SK-N-SH (cell line): ENCODE results near the gene RAB1B. TPM values are rescaled to one million over a fixed set of nuclear protein-coding genes. Genes with fewer than 3 reads are reported as not detected.

Experiments used
- CTCF ChIA-PET: fragments of 300-600, 350-600 bp; formaldehyde crosslinking; extraction: SDS; loops from one replicate; lab custom pipeline; 2021; lab: Yijun Ruan, JAX
- POLR2A ChIA-PET: fragments of 350-600 bp; sonication (Branson Sonifier 250); formaldehyde crosslinking; extraction: SDS; loops from one replicate; lab custom pipeline; 2020; ENCODE audit warnings: antibody characterized with exemption, inconsistent platforms; lab: Yijun Ruan, JAX
- DNase-seq: peaks from one replicate; pipeline ENCODE4 v3.0.0; 2012
- H2AFZ ChIP-seq: fragments of 200-600 bp; sonication (generic); 2 replicates; pipeline ENCODE4 v1.8.1; 2016; ENCODE audit warnings: antibody characterized with exemption, mild to moderate bottlenecking, low read depth
- H3F3A ChIP-seq: fragments of 200-600 bp; sonication (generic); replicated peaks from 2 replicates; pipeline ENCODE3; 2016; ENCODE audit warnings: antibody characterized with exemption, mild to moderate bottlenecking; ENCODE audit not compliant: insufficient read depth
- H3K27ac ChIP-seq, 2 experiments: fragments of 200-500 bp in 1 of 2; fragments of 200-600 bp in 1 of 2; sonication (Bioruptor generic) in 1 of 2; sonication (generic), shearing (Covaris generic) in 1 of 2; 2 replicates each; pipeline versions ENCODE4 v1.5.1 to v1.6.1; 2014 to 2016; ENCODE audit warnings: low read depth in 2 of 2, inconsistent platforms in 1 of 2, low read length in 1 of 2, mild to moderate bottlenecking in 1 of 2, mixed read lengths in 1 of 2
- H3K27me3 ChIP-seq: fragments of 200-600 bp; sonication (generic), shearing (Covaris generic); 2 replicates; pipeline ENCODE4 v1.6.1; 2016; ENCODE audit warnings: mixed run types; ENCODE audit not compliant: insufficient read depth
- H3K36me3 ChIP-seq, 2 experiments: fragments of 200-500 bp in 1 of 2; fragments of 200-600 bp in 1 of 2; sonication (Bioruptor generic) in 1 of 2; sonication (generic) in 1 of 2; replicated peaks in 1 of 2; 2 replicates each; pipeline versions ENCODE3 to v1.5.1; 2014 to 2016; ENCODE audit warnings: low read length in 1 of 2, mild to moderate bottlenecking in 1 of 2; ENCODE audit not compliant: insufficient read depth in 2 of 2, control insufficient read depth in 1 of 2
- H3K4me1 ChIP-seq, 2 experiments: fragments of 200-500 bp in 1 of 2; fragments of 200-600 bp in 1 of 2; sonication (Bioruptor generic) in 1 of 2; sonication (generic), shearing (Covaris generic) in 1 of 2; 2 replicates each; pipeline versions ENCODE4 v1.5.1 to v1.6.1; 2014 to 2016; ENCODE audit warnings: low read depth in 1 of 2, low read length in 1 of 2, mixed run types in 1 of 2; ENCODE audit not compliant: insufficient read depth in 2 of 2, control insufficient read depth in 1 of 2
- H3K4me2 ChIP-seq: fragments of 200-600 bp; sonication (generic), shearing (Covaris generic); 2 replicates; pipeline ENCODE4 v1.6.1; 2017; ENCODE audit warnings: mixed run types
- H3K4me3 ChIP-seq, 2 experiments: fragments of 200-500 bp in 1 of 2; fragments of 200-600 bp in 1 of 2; sonication (Bioruptor generic) in 1 of 2; sonication (generic), shearing (Covaris generic) in 1 of 2; 2 replicates each; pipeline versions ENCODE4 v1.5.1 to v1.8.1; 2014 to 2016; ENCODE audit warnings: low read depth in 2 of 2, inconsistent platforms in 1 of 2, low read length in 1 of 2, mild to moderate bottlenecking in 1 of 2, mixed read lengths in 1 of 2, moderate library complexity in 1 of 2
- H3K79me2 ChIP-seq: fragments of 200-600 bp; sonication (generic); 2 replicates; pipeline ENCODE4 v1.8.1; 2017; ENCODE audit warnings: mild to moderate bottlenecking; ENCODE audit not compliant: insufficient read depth
- H3K9ac ChIP-seq: fragments of 200-600 bp; sonication (generic); 2 replicates; pipeline ENCODE4 v1.6.1; 2017; ENCODE audit warnings: mixed run types
- H3K9me2 ChIP-seq: fragments of 200-600 bp; sonication (generic); 2 replicates; pipeline ENCODE4 v1.6.1; 2017; ENCODE audit warnings: mixed run types
- H3K9me3 ChIP-seq: fragments of 200-600 bp; sonication (generic); 2 replicates; pipeline ENCODE4 v1.6.1; 2017; ENCODE audit warnings: mixed run types, mild to moderate bottlenecking, moderate library complexity
- H4K20me1 ChIP-seq: fragments of 200-600 bp; sonication (generic); 2 replicates; pipeline ENCODE4 v1.6.1; 2017; ENCODE audit warnings: mild to moderate bottlenecking, mixed run types; ENCODE audit not compliant: insufficient read depth
- EZH2phosphoT487 ChIP-seq: fragments of 200-600 bp; sonication (generic); IDR thresholded peaks from 2 replicates; pipeline ENCODE4 v1.6.1; 2017; ENCODE audit warnings: low read depth, mixed run types, mild to moderate bottlenecking, antibody characterized with exemption, moderate library complexity, borderline replicate concordance
- FOSL2 ChIP-seq: IDR thresholded peaks from 2 replicates; pipeline ENCODE4 v1.4.0; 2012; ENCODE audit warnings: low read depth, mild to moderate bottlenecking, moderate library complexity, borderline replicate concordance
- GABPA ChIP-seq: IDR thresholded peaks from 2 replicates; pipeline ENCODE4 v1.4.0; 2012; ENCODE audit warnings: low read depth, mild to moderate bottlenecking
- GATA2 ChIP-seq: sonication (generic); formaldehyde crosslinking; IDR thresholded peaks from 2 replicates; pipeline ENCODE4 v1.5.0; 2020; ENCODE audit warnings: mild to moderate bottlenecking, missing genetic modification reagents
- MXI1 ChIP-seq: IDR thresholded peaks from 2 replicates; pipeline ENCODE4 v1.6.1; 2012; ENCODE audit warnings: mild to moderate bottlenecking, low read depth, low read length, improper control_type of control experiment
- RCOR1 ChIP-seq: fragments of 150-350 bp; IDR thresholded peaks from 2 replicates; pipeline ENCODE4 v1.6.1; 2017; ENCODE audit warnings: antibody characterized with exemption, low read length
- WGBS: methylation state at CpG from one replicate; pipeline ENCODE4 v1.1.6; 2017; ENCODE audit warnings: low lambda C conversion rate; 5-methylcytosine and 5-hydroxymethylcytosine counted together
- polyA plus RNA-seq, 3 experiments: library from polyadenylated mRNA; depleted of rRNA; stranded (reverse); fragments of >200 nt; gene quantifications; 2 replicates each; pipeline ENCODE4 v1.2.3, GENCODE V29; 2012
- TF ChIP-seq, protein P1 (sequence below): fragments of 200-600 bp; sonication (generic); IDR thresholded peaks from 2 replicates; pipeline ENCODE4 v1.6.1; 2017; ENCODE audit warnings: antibody characterized with exemption, mild to moderate bottlenecking, moderate library complexity
- TF ChIP-seq, protein P2 (sequence below): IDR thresholded peaks from 2 replicates; pipeline ENCODE4 v1.6.1; 2012; ENCODE audit warnings: mild to moderate bottlenecking, low read depth, low read length, moderate library complexity
- TF ChIP-seq, protein P3 (sequence below): IDR thresholded peaks from 2 replicates; pipeline ENCODE4 v1.4.0; 2012; ENCODE audit warnings: low read depth
- TF ChIP-seq, protein P4 (sequence below): fragments of 150-350 bp; IDR thresholded peaks from 2 replicates; pipeline ENCODE4 v1.6.1; 2016; ENCODE audit warnings: mild to moderate bottlenecking, low read depth, low read length

Gene RAB1B
- polyA plus RNA-seq, 1 of the 3 experiments (the other 2 are of a cell fraction): 208 TPM

DNA sequence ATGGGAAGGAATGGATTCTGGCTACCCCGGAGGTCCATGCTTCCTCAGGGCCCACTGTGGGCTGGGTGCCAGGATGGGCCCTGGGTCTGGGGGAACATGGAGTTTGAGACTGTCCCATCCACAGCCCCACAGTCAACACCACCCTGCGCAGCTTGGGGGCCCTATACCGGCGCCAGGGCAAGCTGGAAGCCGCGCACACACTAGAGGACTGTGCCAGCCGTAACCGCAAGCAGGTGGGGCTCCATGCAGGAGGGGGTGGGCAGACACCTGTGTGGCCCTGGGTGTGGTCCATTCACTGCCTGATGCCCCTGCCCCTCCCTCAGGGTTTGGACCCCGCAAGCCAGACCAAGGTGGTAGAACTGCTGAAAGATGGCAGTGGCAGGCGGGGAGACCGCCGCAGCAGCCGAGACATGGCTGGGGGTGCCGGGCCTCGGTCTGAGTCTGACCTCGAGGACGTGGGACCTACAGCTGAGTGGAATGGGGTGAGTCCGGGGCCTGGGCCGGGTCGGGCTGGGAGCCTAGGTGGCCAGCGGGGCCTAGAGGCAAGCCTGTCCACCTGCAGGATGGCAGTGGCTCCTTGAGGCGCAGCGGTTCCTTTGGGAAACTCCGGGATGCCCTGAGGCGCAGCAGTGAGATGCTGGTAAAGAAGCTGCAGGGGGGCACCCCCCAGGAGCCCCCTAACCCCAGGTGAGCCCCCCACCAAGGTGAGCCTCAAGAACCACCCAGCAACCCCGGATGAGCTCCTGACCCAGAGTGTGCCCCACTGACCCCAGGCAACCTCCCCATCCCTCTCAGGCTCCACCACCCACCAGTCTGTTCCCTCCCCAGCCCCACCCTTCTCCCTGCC lies 2.7 kb upstream of the RAB1B start:
- WGBS: 96% methylated on average over 14 of the region's 26 CpGs
- CTCF ChIA-PET: interaction anchor here (0.6 to 9.4 kb wide), 12 partner anchors 8 to 44 kb away, joined by 3 to 111 read pairs (median 4); partner anchors contain the start of genes CNIH2 and TMEM151A

More for the DNA sequence above, 2.7 kb upstream of the RAB1B start:
- Histone ChIP-seq H3K27me3 (no peaks in the 10 kb centered on the region), H3K79me2 (peaks cover 21% of the 10 kb centered on the region), H3K4me3 (no peak overlapping the region), H2AFZ (no peak overlapping the region), H3K9me2 (no peaks in the 10 kb centered on the region), H3K4me2 (no peak overlapping the region), H3K9me3 (no peaks in the 10 kb centered on the region), H3K36me3 (peaks cover 15 to 51% of the 10 kb centered on the region in 2 experiments), H3K4me1 (peaks cover 11 to 14% of the 10 kb centered on the region in 2 experiments; a peak in 2 of 4 replicates), H3K9ac (no peak overlapping the region), H3F3A (peaks cover 16% of the 10 kb centered on the region), H4K20me1 (no peaks in the 10 kb centered on the region; the same call in 1 of the 2 replicates), H3K27ac (no peak overlapping the region; a peak in 1 of 4 replicates)
- POLR2A ChIA-PET: interaction anchor here (0.6 to 1.3 kb wide), 2 partner anchors 10 to 17 kb away, joined by 3 read pairs; no protein-coding TSS in a partner anchor
- no peak for DNase-seq
- TF ChIP-seq, protein P1, sequence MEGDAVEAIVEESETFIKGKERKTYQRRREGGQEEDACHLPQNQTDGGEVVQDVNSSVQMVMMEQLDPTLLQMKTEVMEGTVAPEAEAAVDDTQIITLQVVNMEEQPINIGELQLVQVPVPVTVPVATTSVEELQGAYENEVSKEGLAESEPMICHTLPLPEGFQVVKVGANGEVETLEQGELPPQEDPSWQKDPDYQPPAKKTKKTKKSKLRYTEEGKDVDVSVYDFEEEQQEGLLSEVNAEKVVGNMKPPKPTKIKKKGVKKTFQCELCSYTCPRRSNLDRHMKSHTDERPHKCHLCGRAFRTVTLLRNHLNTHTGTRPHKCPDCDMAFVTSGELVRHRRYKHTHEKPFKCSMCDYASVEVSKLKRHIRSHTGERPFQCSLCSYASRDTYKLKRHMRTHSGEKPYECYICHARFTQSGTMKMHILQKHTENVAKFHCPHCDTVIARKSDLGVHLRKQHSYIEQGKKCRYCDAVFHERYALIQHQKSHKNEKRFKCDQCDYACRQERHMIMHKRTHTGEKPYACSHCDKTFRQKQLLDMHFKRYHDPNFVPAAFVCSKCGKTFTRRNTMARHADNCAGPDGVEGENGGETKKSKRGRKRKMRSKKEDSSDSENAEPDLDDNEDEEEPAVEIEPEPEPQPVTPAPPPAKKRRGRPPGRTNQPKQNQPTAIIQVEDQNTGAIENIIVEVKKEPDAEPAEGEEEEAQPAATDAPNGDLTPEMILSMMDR: no peak
- no peak for TF ChIP-seq EZH2phosphoT487
- no peak for TF ChIP-seq GABPA
- no peak for TF ChIP-seq GATA2 (CRISPR knock-in tag)
- TF ChIP-seq, protein P2, sequence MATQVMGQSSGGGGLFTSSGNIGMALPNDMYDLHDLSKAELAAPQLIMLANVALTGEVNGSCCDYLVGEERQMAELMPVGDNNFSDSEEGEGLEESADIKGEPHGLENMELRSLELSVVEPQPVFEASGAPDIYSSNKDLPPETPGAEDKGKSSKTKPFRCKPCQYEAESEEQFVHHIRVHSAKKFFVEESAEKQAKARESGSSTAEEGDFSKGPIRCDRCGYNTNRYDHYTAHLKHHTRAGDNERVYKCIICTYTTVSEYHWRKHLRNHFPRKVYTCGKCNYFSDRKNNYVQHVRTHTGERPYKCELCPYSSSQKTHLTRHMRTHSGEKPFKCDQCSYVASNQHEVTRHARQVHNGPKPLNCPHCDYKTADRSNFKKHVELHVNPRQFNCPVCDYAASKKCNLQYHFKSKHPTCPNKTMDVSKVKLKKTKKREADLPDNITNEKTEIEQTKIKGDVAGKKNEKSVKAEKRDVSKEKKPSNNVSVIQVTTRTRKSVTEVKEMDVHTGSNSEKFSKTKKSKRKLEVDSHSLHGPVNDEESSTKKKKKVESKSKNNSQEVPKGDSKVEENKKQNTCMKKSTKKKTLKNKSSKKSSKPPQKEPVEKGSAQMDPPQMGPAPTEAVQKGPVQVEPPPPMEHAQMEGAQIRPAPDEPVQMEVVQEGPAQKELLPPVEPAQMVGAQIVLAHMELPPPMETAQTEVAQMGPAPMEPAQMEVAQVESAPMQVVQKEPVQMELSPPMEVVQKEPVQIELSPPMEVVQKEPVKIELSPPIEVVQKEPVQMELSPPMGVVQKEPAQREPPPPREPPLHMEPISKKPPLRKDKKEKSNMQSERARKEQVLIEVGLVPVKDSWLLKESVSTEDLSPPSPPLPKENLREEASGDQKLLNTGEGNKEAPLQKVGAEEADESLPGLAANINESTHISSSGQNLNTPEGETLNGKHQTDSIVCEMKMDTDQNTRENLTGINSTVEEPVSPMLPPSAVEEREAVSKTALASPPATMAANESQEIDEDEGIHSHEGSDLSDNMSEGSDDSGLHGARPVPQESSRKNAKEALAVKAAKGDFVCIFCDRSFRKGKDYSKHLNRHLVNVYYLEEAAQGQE: no peak
- TF ChIP-seq MXI1: no peak
- no peak for TF ChIP-seq RCOR1
- TF ChIP-seq, protein P3, sequence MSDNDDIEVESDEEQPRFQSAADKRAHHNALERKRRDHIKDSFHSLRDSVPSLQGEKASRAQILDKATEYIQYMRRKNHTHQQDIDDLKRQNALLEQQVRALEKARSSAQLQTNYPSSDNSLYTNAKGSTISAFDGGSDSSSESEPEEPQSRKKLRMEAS: no peak
- TF ChIP-seq FOSL2: no peak
- TF ChIP-seq, protein P4, sequence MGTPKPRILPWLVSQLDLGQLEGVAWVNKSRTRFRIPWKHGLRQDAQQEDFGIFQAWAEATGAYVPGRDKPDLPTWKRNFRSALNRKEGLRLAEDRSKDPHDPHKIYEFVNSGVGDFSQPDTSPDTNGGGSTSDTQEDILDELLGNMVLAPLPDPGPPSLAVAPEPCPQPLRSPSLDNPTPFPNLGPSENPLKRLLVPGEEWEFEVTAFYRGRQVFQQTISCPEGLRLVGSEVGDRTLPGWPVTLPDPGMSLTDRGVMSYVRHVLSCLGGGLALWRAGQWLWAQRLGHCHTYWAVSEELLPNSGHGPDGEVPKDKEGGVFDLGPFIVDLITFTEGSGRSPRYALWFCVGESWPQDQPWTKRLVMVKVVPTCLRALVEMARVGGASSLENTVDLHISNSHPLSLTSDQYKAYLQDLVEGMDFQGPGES: no peak
